NK-92 treated with Interleukin-12 subunit alpha and Interleukin-12 subunit beta, amount 100 ng/mL, for 24 hours (cell line): ENCODE results near the gene ZBTB25.

Source experiments
- DNase-seq: peaks from one replicate; lab custom pipeline; 2025; lab: John Stamatoyannopoulos, UW

ZBTB25 gene

DNA sequence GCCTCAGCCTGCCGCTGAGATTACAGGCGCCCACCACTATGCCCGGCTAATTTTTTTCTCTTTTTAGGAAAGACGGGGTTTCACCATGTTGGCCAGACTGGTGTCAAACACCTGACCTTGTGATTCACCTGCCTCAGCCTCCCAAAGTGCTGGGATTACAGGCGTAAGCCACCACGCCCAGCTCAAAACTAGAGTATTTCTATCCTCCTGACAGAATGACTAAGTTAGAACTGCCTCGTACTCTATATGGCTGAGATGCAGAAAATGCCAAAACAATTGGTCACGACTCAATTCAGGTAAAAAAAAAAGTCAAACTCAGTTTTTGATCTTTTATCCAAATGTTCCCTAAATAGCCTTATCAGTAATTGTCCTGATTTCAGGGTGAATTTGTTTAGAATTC is 27.2 kb downstream of the ZBTB25 start:
- no peak for DNase-seq

DNA sequence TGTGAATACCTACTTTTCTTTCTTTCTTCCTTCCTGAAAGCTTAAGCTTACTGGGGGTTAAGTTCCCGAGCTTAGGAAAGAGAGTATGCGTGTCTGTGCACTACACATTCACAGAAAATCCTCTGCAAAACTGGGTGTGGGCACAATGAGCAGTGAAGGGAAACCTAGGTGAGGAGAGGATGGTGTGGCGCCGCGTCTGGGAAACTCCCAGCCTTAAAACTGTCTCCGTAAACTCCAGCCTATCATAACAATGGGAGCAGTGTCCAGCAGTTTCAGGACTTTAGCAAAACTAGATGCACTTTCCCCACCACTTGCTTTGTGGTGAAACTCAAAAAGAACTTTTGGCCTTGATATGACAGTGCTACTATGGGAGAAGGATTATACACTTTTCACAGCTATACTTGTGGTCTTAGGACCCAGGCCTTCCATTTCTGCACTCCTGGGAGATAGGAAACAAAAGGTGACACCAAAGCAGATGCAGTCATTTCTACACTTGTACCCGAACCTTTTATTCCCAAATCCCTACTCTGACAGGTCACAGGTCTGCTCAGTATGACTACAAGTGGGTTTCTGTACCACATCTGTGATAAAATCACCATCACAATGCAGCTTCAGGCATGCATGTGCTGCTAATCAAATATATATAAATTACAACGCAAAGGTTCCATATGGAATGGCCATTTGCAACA is 27.9 kb downstream of the ZBTB25 start:
- DNase-seq = no peak

DNA sequence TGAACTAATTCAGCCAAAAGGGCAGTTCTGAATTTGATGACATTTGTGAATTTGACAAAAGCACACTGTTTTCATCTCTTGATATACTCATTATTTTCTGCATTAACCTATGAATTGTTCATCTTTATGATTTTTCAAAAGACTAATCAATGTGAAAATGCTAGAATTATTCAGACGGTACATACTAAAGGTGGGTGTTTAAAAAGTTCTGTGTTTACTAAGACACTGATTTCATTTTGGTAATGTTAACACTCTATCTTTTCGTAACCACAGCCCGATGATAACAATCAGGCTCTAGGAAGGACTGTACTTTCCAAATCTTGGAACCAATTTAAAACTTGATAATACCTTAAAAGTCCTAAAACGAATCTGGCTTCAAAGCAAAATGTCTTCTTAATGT is 28.9 kb downstream of the ZBTB25 start:
- no peak for DNase-seq

GRCh38 chr14:64474041-64474440 is 29.6 kb downstream of the ZBTB25 start:
- DNase-seq = no peak

- no peak for DNase-seq
Measured at GRCh38 chr14:64468451-64468850, 35.2 kb downstream of the ZBTB25 start.

DNA sequence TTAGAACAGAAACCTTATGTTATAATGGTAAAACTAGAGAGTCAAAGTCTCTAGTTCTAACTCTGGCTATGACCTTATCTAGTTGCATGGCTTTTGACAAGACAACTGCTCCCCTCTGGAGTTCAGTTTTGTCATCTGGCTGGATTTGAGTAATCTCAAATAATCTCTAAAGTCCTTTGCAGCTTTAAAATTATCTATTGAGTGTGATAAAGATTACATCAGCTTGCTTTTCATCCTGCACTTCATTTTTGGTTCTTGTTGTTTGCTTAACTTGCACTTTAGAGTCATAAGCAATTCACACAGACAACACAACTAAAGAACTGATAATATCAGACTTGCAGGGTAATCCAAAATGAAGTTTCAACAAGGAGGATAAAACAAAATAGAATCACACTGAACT is 36.1 kb downstream of the ZBTB25 start:
- DNase-seq = no peak

DNA sequence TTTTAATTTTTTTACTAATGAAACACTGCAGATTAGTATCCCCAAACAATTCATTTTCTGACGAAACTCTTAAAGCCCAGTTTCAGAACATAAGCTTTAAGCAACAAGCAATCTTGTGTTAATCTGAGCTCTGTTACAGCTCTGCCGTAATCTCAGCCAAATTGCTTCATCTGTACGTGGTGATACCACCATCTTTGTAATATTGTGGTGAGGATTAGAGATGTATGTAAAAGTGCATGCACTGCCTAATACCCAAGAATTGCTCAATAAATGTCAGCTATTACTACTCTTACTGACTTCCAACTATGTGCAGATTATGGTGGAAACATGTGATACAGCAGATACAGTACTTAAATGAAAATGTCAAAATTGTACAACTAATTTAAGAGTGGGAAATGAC is 36.5 kb downstream of the ZBTB25 start:
- no peak for DNase-seq

- no peak for DNase-seq
Measured at GRCh38 chr14:64465831-64466554, 37.6 kb downstream of the ZBTB25 start.

GRCh38 chr14:64465191-64465822 is 38.3 kb downstream of the ZBTB25 start, which contains the start of gene AKAP5:
AKAP5 (plus strand) TSS chr14:64465499; CDS start chr14:64468395, 2,896 bp downstream.
- peak; percentile 22 for DNase-seq

DNA sequence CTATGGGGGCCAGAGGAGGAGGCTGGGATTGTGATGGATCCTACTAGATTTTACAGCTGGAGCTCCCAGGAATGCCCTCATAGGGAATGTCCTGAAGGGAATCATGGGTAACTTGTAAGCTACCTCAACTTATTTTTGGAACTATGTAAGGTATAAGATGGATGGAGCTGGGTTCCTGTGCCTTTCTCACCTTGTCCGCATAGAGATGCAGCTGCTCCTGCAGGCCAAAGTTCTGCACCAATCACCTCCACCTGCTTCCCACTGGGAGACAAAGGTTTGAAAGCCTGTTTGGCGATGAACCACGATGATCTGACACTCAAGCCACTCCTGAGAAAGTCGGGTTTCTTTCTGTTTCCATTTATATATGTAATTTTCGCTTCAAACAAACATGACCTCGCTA is 39.0 kb downstream of the ZBTB25 start:
- DNase-seq = no peak

DNA sequence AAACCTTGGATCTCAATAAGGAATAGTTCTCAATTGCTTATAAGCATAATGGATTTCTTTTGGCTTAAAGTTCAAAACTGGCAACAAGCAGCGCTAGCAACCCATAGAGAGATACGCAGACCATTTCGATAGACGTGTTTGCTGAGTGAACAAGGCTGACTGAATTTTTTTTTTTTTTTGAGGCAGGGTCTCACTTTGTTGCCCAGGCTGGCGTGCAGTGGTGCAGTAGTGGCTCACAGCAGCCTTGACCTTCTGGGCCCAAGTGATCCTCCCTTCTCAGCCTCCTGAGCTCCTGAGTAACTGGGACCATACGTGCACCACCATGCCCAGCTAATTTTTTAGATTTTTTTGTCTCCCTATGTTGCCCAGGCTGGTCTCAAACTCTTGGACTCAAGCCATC is 39.8 kb downstream of the ZBTB25 start:
- DNase-seq = no peak

DNA sequence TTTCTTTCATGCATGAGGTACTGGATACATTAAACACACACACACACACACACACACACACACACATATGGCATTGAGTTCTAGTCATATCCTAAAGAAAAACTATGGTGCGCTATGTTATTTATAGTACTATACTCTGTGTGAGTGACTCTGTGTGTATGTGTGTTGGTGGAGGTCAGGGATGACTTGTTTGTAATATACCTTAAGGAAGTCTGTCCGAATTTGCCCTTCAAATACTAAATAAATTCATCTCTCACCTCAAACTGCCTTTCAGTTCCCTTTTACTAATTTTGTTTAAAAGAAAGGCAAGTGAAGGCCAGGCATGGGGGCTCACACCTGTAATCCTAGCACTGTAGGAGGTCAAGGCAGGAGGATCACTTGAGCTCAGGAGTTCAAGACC is 40.4 kb downstream of the ZBTB25 start:
- DNase-seq = no peak

DNA sequence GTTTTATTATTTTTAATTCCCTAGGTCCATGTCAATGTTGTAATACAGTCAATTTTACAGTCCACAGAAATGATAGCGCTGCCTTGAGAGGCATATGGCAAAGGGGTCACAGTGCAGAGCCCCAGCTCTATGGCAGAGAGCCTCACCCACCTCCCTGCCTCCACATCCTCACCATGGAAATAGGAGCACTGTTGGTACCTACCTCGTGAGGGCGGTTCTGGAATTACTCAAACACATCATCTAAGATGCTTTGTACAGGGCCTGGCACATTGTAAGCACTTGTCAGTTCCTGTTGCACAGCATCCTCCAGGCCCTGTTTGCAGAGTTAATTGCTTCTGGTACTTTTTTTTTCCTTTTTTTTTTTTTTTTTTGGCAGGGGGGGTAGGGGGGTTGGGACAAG is 42.4 kb downstream of the ZBTB25 start:
- no peak for DNase-seq

GRCh38 chr14:64459405-64460136 is 44.1 kb downstream of the ZBTB25 start:
- DNase-seq = no peak

- no peak for DNase-seq
Measured at GRCh38 chr14:64454671-64455070, 49.0 kb downstream of the ZBTB25 start.

DNA sequence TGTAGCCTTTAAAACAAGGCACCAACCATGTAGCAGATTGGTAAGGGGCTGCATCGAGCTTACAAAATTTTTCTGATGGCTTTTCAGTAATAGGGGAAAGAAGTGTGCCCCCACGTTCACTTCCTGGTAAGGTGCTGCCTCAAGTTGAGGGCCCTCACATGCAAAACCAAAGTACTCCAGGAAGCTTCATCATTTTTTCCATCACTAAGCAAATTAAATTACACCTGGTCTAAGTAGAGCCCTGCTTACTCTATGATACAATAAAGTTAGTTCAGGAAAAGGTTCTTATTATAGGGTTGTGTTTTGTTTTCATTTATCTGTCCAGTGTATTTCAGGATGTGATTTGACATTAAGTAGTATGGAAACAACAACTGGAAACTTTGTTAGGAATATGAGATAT is 53.4 kb downstream of the ZBTB25 start:
- no peak for DNase-seq

DNA sequence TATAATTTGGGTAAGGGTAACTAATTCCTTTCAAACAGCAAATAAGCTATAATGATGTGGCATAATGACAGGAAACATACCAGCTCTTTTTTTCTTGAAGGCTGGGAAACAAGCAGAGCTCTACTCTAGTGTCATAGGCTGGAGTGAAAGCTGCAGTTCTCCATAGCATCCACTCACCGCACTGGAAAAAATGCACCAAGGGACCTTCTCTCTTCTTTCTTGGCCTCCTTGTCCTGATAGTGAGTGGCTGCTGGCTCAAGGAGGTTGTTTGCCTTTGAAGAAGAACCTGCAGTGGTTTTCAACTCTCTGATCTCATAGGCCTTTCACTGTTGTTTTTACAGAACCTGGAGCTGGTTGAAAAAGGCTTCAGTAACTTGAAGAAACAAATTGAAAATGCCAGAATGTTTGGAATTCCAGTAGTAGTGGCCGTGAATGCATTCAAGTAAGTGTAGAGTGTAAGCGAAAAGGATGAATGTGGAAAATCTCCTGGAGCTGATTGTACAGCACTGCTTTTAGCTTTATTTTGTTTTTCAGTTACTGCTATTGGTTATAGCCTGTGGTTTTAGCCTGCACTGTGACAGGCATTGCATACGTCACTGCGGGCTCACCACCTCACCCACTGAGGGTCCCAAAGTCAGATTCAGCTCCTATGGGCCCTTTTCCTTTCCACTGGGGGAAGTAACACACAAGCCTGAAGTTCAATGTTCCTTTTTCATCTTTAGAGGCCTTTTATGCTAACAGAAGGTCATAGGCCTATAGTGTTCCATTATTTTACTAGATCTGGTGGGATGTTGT is 55.6 kb downstream of the ZBTB25 start:
- DNase-seq = no peak

DNA sequence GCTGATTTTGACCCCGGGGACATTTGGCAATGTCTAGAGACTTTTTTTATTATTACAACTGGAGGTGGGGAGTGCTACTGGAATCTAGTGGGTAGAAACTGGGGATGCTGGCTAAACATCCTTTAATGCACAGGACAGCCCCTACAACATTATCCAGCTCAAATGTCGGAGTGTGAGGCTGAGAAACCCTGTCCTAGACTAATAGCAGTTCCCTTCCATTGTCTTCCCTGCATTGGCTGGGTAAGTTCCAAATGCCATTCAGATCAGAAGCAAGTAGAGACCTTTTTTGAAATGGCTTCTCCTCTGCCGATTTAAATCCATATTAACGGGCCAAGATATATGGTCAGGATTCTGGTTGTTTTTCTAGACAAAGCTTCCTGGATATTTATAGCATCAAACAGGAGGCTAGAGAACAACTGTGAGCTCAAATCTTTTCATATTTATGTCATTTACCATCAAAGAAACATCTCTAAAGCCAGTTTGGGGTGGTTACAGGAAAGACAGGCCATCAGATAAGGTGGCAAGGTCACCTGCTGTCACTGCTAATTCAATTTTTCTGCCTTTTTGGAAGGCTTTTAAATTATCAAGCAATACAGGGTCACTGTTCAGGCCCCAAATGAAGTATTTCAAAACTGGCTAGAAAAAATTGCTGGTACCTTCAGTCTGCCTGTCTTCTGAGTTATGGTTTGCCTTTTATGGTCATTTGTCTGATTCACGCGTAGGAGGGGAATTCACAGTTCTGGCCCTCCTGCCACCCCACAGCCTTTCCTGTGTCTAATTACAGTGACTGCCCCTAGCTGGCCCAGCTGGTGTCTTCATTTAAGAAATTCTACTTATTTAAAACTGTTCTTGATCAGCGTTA is 58.4 kb downstream of the ZBTB25 start:
- DNase-seq = peak; percentile 59

DNA sequence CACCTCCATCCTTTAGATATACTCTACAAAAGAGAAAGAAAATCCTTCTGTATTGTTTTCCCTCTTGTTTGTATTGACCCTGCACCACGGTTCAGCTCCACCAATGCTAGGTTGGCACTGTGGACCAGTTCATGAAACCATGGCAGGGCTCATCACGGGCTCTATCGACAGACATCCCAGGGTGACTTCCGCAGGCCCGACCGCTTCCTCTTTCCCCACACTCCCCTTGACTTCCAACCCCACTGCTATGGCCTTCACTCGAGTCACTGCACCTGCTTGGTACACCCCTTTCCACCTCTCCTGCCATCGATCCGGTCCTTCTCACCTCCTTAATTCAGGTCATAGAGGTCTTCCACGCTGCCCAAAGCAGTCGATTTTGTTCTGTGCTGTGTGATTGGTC is 59.5 kb downstream of the ZBTB25 start:
- no peak for DNase-seq

GRCh38 chr14:64442300-64442988 is 61.2 kb downstream of the ZBTB25 start:
- no peak for DNase-seq
